ENCODE data around the gene UBXN6.

- no peak for TF ChIP-seq EZH2 (IDR thresholded peaks at IDR 0.05; ENCODE audit: insufficient read depth, low read length)
- TF ChIP-seq, protein P1, sequence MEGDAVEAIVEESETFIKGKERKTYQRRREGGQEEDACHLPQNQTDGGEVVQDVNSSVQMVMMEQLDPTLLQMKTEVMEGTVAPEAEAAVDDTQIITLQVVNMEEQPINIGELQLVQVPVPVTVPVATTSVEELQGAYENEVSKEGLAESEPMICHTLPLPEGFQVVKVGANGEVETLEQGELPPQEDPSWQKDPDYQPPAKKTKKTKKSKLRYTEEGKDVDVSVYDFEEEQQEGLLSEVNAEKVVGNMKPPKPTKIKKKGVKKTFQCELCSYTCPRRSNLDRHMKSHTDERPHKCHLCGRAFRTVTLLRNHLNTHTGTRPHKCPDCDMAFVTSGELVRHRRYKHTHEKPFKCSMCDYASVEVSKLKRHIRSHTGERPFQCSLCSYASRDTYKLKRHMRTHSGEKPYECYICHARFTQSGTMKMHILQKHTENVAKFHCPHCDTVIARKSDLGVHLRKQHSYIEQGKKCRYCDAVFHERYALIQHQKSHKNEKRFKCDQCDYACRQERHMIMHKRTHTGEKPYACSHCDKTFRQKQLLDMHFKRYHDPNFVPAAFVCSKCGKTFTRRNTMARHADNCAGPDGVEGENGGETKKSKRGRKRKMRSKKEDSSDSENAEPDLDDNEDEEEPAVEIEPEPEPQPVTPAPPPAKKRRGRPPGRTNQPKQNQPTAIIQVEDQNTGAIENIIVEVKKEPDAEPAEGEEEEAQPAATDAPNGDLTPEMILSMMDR (IDR thresholded peaks at IDR 0.05; ENCODE audit: insufficient read depth, low read depth, low read length): no peak
Measured at GRCh38 chr19:4447327-4448146, 10.1 kb downstream of the UBXN6 start.
